Activated CD4-positive, CD25-positive, alpha-beta regulatory T cell treated with anti-CD3 and anti-CD28 coated beads, Interleukin-2, amount 50 U/mL, for 16 hours (primary cell): ENCODE measurements around the gene MEAK7.

ENCODE experiments used
- DNase-seq: peaks from one replicate; pipeline ENCODE4 v3.0.0-alpha.2; 2020; ENCODE audit warnings: low read depth, low spot score

MEAK7 gene

GRCh38 chr16:84504420-84505248 is at the start of gene MEAK7:
MEAK7 (minus strand) TSS chr16:84504659; CDS start chr16:84498086, 6,573 bp downstream.
- DNase-seq, result peak; percentile 97

- peak; percentile 32 for DNase-seq
Measured at GRCh38 chr16:84553873-84554399, 49.5 kb upstream of the MEAK7 start.

GRCh38 chr16:84552135-84552534 is 47.7 kb upstream of the MEAK7 start:
- no peak for DNase-seq

GRCh38 chr16:84550096-84550495 is 45.6 kb upstream of the MEAK7 start:
- DNase-seq, result no peak

- peak; percentile 21 for DNase-seq
Measured at GRCh38 chr16:84548971-84549844, 44.7 kb upstream of the MEAK7 start.

GRCh38 chr16:84548508-84548907 is 44.0 kb upstream of the MEAK7 start:
- DNase-seq, result no peak

- DNase-seq, result no peak
Measured at GRCh38 chr16:84547546-84548061, 43.1 kb upstream of the MEAK7 start.

GRCh38 chr16:84546669-84547545 is 42.4 kb upstream of the MEAK7 start:
- no peak for DNase-seq

GRCh38 chr16:84545114-84545737 is 40.8 kb upstream of the MEAK7 start:
- no peak for DNase-seq

GRCh38 chr16:84544031-84544773 is 39.7 kb upstream of the MEAK7 start:
- no peak for DNase-seq

GRCh38 chr16:84543253-84543652 is 38.8 kb upstream of the MEAK7 start:
- DNase-seq, result no peak

GRCh38 chr16:84541999-84542817 is 37.7 kb upstream of the MEAK7 start:
- no peak for DNase-seq

- no peak for DNase-seq
Measured at GRCh38 chr16:84540194-84540593, 35.7 kb upstream of the MEAK7 start.

- DNase-seq, result no peak
Measured at GRCh38 chr16:84538222-84538840, 33.9 kb upstream of the MEAK7 start.

- no peak for DNase-seq
Measured at GRCh38 chr16:84537491-84538151, 33.2 kb upstream of the MEAK7 start.

- DNase-seq, result no peak
Measured at GRCh38 chr16:84535851-84536250, 31.4 kb upstream of the MEAK7 start.

- DNase-seq, result no peak
Measured at GRCh38 chr16:84535408-84535807, 30.9 kb upstream of the MEAK7 start.

GRCh38 chr16:84534815-84535214 is 30.4 kb upstream of the MEAK7 start:
- no peak for DNase-seq
